A549 (cell line): Measurements from ENCODE around the gene CMBL.

Experiments
- CBX8 ChIP-seq: fragments of 200-600 bp; sonication (generic); IDR thresholded peaks from 2 replicates; pipeline ENCODE4 v1.6.1; 2016
- CEBPB ChIP-seq, 2 experiments: fragments of >200 bp in 1 of 2; sonication (Bioruptor Twin) in 1 of 2; formaldehyde crosslinking in 1 of 2; IDR thresholded peaks; 2 replicates each; pipeline ENCODE4 v1.6.1; 2012 to 2016
- JUNB ChIP-seq: fragments of >200 bp; sonication (Bioruptor Twin); formaldehyde crosslinking; IDR thresholded peaks from 2 replicates; pipeline ENCODE4 v1.6.1; 2016
- KDM1A ChIP-seq: fragments of 200-600 bp; sonication (generic); IDR thresholded peaks from 2 replicates; pipeline ENCODE4 v1.6.1; 2016; ENCODE audit warnings: low read depth, mild to moderate bottlenecking
- NFE2L2 ChIP-seq: fragments of 150-350 bp; conservative IDR thresholded peaks from 2 replicates; pipeline ENCODE4 v1.6.1; 2014; ENCODE audit warnings: low read length
- POLR2A ChIP-seq: IDR thresholded peaks from 2 replicates; pipeline ENCODE4 v1.6.1; 2012; ENCODE audit warnings: mild to moderate bottlenecking, low read length
- RCOR1 ChIP-seq: fragments of 150-350 bp; IDR thresholded peaks from 2 replicates; pipeline ENCODE4 v1.6.1; 2014; ENCODE audit warnings: antibody characterized with exemption, low read length, low read depth
- SMC3 ChIP-seq: fragments of >200 bp; sonication (Bioruptor Twin); formaldehyde crosslinking; IDR thresholded peaks from 3 replicates; pipeline ENCODE4 v1.6.1; 2018; ENCODE audit warnings: inconsistent platforms
- SREBF2 ChIP-seq: fragments of 450-650 bp; IDR thresholded peaks from 2 replicates; pipeline ENCODE4 v1.6.1; 2014; ENCODE audit warnings: mild to moderate bottlenecking, moderate library complexity
- TF ChIP-seq, protein P1 (sequence below): fragments of >200 bp; sonication (Bioruptor Twin); formaldehyde crosslinking; IDR thresholded peaks from 3 replicates; pipeline ENCODE4 v1.5.1; 2016
- TF ChIP-seq, protein P2 (sequence below): fragments of 200-600 bp; sonication (generic); IDR thresholded peaks from 2 replicates; pipeline ENCODE4 v1.6.1; 2016; ENCODE audit warnings: antibody characterized with exemption, mild to moderate bottlenecking, moderate library complexity

DNA sequence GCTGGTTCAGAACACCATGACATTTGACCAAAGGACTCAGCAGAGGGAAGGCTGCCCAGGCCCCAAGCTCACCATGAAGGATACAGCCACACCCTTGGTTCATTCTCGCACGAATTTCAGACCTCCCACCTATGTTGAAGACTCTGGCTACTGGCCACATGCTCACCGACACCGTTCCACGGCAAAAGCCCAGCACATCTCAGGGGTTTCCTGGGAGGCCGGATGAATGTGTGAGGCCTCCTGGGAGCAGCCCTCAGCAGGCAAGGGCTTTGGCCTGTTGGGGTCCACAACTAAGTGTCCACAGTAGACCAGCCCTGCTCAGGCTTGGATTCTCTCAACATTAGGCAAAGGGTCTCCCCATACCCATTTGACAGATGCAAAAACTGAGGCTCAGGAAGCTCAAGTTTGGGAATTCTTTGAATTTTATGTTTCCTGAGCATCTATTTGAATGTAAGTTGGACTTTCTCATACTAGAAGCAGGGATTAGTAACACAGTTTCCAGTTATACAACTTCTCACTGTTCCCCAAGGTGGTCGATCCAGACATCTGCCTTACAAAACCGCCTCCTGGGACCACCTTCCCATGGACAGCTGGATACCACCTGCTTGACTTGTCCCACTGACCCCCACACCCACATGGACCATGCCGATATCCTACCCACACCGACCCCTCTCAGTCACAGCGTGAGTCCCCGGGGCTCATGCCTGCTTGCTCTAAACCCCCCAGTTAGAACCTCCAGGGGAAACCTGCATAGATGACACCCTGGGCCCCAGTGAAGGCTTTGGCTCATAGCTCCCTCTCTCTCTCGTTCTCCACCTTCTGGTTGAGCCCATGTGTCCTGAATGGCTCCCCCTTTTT, 29.7 kb downstream of the CMBL start:
- TF ChIP-seq CEBPB (IDR thresholded peaks at IDR 0.05) = no peak
- TF ChIP-seq, protein P1, sequence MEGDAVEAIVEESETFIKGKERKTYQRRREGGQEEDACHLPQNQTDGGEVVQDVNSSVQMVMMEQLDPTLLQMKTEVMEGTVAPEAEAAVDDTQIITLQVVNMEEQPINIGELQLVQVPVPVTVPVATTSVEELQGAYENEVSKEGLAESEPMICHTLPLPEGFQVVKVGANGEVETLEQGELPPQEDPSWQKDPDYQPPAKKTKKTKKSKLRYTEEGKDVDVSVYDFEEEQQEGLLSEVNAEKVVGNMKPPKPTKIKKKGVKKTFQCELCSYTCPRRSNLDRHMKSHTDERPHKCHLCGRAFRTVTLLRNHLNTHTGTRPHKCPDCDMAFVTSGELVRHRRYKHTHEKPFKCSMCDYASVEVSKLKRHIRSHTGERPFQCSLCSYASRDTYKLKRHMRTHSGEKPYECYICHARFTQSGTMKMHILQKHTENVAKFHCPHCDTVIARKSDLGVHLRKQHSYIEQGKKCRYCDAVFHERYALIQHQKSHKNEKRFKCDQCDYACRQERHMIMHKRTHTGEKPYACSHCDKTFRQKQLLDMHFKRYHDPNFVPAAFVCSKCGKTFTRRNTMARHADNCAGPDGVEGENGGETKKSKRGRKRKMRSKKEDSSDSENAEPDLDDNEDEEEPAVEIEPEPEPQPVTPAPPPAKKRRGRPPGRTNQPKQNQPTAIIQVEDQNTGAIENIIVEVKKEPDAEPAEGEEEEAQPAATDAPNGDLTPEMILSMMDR = no peak
- TF ChIP-seq, protein P2, sequence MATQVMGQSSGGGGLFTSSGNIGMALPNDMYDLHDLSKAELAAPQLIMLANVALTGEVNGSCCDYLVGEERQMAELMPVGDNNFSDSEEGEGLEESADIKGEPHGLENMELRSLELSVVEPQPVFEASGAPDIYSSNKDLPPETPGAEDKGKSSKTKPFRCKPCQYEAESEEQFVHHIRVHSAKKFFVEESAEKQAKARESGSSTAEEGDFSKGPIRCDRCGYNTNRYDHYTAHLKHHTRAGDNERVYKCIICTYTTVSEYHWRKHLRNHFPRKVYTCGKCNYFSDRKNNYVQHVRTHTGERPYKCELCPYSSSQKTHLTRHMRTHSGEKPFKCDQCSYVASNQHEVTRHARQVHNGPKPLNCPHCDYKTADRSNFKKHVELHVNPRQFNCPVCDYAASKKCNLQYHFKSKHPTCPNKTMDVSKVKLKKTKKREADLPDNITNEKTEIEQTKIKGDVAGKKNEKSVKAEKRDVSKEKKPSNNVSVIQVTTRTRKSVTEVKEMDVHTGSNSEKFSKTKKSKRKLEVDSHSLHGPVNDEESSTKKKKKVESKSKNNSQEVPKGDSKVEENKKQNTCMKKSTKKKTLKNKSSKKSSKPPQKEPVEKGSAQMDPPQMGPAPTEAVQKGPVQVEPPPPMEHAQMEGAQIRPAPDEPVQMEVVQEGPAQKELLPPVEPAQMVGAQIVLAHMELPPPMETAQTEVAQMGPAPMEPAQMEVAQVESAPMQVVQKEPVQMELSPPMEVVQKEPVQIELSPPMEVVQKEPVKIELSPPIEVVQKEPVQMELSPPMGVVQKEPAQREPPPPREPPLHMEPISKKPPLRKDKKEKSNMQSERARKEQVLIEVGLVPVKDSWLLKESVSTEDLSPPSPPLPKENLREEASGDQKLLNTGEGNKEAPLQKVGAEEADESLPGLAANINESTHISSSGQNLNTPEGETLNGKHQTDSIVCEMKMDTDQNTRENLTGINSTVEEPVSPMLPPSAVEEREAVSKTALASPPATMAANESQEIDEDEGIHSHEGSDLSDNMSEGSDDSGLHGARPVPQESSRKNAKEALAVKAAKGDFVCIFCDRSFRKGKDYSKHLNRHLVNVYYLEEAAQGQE = no peak
- TF ChIP-seq NFE2L2 = no peak
- TF ChIP-seq SMC3 = no peak
- TF ChIP-seq RCOR1 = no peak
- TF ChIP-seq JUNB = no peak
- TF ChIP-seq POLR2A = no peak
- TF ChIP-seq KDM1A = 0 out of 2 replicates have a peak, but pooled peaks have one; percentile 33
- no peak for TF ChIP-seq CBX8
- no peak for TF ChIP-seq SREBF2
